Activated CD8-positive, alpha-beta memory T cell treated with anti-CD3 and anti-CD28 coated beads, Interleukin-2, amount 10 ng/mL, durations not matched to agents 7 days and 5 days (primary cell): ENCODE results near the gene PGK1. TPM values are rescaled to one million over a fixed set of nuclear protein-coding genes. Genes with fewer than 3 reads are reported as not detected.

Experiments
- ATAC-seq: fragments of 150-1000 bp; cut with Tn5 transposase; one replicate; pipeline ENCODE4 v1.10.0; 2021; ENCODE audit warnings: moderate library complexity
- CTCF ChIA-PET: fragments of 350-600 bp; sonication (Branson Sonifier 250); formaldehyde crosslinking; loops from one replicate; lab custom pipeline; 2021; ENCODE audit warnings: antibody characterized with exemption; lab: Charles Lee
- DNase-seq: peaks from one replicate; pipeline ENCODE4 v3.0.0-alpha.2; 2020
- H3K27ac Mint-ChIP-seq: one replicate; pipeline ENCODE4 v1.8.0; 2021; ENCODE audit warnings: mild to moderate bottlenecking, mixed read lengths
- H3K27me3 Mint-ChIP-seq: one replicate; pipeline ENCODE4 v1.8.0; 2021; ENCODE audit warnings: mixed read lengths
- H3K36me3 Mint-ChIP-seq: one replicate; pipeline ENCODE4 v1.8.0; 2021; ENCODE audit warnings: mild to moderate bottlenecking, mixed read lengths
- H3K4me1 Mint-ChIP-seq: one replicate; pipeline ENCODE4 v1.8.0; 2021; ENCODE audit warnings: mixed read lengths
- H3K4me3 Mint-ChIP-seq: one replicate; pipeline ENCODE4 v1.8.0; 2021; ENCODE audit warnings: mild to moderate bottlenecking, moderate library complexity, mixed read lengths
- H3K9me3 Mint-ChIP-seq: one replicate; pipeline ENCODE4 v1.8.0; 2022; ENCODE audit warnings: low read depth, mixed read lengths
- total RNA-seq, 2 experiments: library from RNA; stranded (reverse); gene quantifications; one replicate each; pipeline ENCODE4 v1.2.3, GENCODE V29; 2021

The PGK1 gene
- total RNA-seq, 2 experiments from 2014 or later = 782 to 877 TPM

DNA sequence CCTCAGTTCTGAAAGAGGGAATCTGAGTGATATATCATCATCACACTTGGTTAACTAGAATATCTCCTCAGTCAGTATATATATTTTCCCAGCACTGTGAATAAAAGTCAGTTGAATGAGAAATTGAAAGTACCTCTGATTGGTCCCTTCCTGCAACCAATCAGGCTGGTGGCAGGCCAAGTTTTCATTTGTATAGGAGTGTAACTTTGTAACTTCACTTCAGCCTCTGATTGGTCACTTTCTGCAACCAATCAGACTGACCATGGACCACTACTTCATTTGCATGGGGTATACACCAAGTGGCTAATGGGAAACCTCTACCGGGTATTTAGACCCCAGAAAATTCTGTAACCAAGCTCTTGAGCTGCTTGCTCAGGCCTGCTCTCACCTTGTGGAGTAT lies 2.0 kb upstream of the PGK1 start:
- Mint-ChIP-seq H3K36me3 (peaks cover 28% of the 10 kb centered on the region), H3K4me1 (peaks cover 28% of the 10 kb centered on the region), H3K9me3 (no peaks in the 10 kb centered on the region), H3K27ac (peak overlapping the region; percentile 90), H3K27me3 (no peaks in the 10 kb centered on the region), H3K4me3 (no peak overlapping the region)
- CTCF ChIA-PET = interaction anchor here (1.0 to 1.7 kb wide), 2 partner anchors 10 to 13 kb away, joined by 3 to 4 read pairs; no protein-coding TSS in a partner anchor
- DNase-seq (peak; percentile 44), ATAC-seq (no peak)

DNA sequence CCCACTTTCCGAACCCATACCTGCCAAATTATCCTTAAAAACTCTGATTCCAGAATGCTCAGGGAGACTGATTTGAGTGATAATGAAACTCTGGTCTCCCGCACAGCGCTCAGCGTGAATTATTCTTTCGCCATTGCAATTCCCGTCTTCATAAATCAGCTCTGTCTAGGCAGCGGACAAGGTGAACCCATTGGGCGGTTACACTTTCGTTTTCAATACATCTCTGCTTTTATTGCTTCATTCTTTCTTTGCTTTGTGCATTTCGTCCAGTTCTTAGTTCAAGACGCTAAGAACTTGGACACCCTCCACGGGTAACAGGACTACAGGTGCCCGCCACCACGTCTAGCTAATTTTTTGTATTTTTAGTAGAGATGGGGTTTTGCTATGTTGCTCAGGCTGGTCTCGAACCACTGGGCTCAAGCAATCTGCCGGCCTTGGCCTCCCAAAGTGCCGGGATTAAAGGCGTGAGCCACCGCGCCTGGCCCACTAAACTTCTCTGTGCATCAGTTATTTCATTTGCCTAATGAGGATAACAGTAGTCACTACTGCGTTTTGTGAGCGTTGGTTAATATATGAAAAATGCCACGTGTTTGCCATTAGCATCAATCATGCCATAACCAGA lies 936 bp upstream of the PGK1 start:
- Mint-ChIP-seq H3K4me3 (peak overlapping the region; percentile 95), H3K27me3 (no peaks in the 10 kb centered on the region), H3K27ac (peak overlapping the region; percentile 90), H3K4me1 (peaks cover 34% of the 10 kb centered on the region), H3K36me3 (peaks cover 38% of the 10 kb centered on the region), H3K9me3 (no peaks in the 10 kb centered on the region)
- no peak for DNase-seq
- CTCF ChIA-PET = interaction anchor here (0.9 to 1.9 kb wide), 3 partner anchors 11 to 38 kb away, joined by 3 to 8 read pairs (median 4); no protein-coding TSS in a partner anchor
- ATAC-seq = no peak

DNA sequence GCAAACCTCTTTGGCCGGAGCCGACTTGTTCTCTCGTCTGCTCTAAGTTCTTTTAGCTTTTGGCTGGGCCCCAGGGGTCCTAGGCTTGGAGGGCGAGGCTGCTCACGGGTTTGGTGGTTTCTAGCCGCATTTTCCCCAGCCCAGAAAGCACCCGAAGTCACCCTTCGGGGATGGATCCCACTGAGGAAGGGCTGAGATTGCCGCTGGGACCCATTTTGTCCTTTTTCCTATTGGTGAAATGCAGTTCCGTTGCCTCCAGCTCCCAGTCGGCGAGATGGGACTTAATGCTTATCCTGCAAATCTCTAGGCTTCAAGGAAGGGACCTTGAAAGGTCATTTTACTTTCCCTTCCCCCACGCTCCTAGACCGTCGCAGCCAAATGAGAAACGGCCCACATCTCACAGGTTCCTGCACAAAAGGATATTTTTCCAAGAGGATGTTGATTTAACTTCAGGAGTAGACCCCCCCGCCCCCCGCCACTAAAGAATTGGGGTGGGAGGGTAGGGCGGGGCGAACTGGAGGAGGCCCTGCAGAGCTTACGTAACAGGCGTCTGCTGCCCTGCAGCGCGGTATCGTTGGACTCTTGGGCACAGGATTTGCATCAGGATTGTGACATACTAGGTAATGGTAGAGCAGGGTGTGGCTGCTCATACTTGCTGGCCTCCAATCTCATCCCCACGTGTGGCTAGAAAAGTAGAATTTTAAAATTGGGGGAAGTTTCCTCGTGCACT lies 564 bp downstream of the PGK1 start:
- CTCF ChIA-PET = interaction anchor here (1.9 to 2.1 kb wide), 2 partner anchors 12 to 205 kb away, joined by 7 to 8 read pairs; partner anchors contain the start of gene COX7B
- H3K36me3 Mint-ChIP-seq = peaks cover 52% of the 10 kb centered on the region
- DNase-seq = peak; percentile 56
- no peaks in the 10 kb centered on the region for H3K27me3 Mint-ChIP-seq
- peak overlapping the region; percentile 95 for H3K4me3 Mint-ChIP-seq
- H3K4me1 Mint-ChIP-seq = peaks cover 47% of the 10 kb centered on the region
- no peak for ATAC-seq
- H3K27ac Mint-ChIP-seq = peak overlapping the region; percentile 90
- H3K9me3 Mint-ChIP-seq = no peaks in the 10 kb centered on the region

DNA sequence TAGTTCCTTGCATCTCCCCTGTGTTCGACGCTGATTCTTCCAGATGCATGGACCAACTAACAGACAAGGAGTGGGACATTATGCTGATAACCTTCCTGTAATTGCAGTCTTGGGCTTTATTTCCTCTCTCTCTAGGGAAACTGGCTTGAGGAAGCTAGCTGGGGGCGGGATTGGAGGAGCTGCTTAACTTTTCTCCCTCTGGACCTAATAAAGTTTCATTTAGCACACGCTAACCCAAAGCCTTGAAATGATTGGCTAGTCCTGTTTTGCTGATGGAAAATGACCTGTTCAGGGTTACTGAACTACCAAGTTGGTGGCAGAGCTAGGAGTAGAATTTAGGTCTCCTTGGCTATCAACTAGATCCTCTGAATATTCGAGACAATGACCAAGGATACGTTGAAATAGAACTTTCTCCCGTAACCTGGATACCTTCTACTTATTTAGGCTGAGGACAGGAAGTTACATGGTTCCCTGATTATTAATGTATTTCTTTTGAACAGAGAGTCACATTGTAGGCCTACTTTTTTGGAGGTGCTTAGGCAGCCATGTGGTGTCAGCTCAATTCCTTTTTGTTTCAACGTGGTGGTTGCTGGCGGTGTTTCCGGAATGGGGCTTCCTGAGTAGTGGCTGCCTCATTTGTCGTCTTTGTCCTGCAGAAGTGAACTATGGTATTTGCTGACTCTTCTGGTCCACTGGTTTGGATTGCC lies 2.0 kb downstream of the PGK1 start:
- H3K9me3 Mint-ChIP-seq = no peaks in the 10 kb centered on the region
- H3K27me3 Mint-ChIP-seq = no peaks in the 10 kb centered on the region
- H3K4me3 Mint-ChIP-seq = peak overlapping the region; percentile 95
- H3K4me1 Mint-ChIP-seq = peaks cover 51% of the 10 kb centered on the region
- CTCF ChIA-PET = interaction anchor here (1.3 to 2.1 kb wide), 2 partner anchors 194 to 207 kb away, joined by 3 to 7 read pairs; partner anchors contain the start of gene COX7B
- H3K27ac Mint-ChIP-seq = peak overlapping the region; percentile 90
- no peak for ATAC-seq
- peak; percentile 62 for DNase-seq
- peaks cover 56% of the 10 kb centered on the region for H3K36me3 Mint-ChIP-seq

GRCh38 chrX:78106651-78106986 lies 2.6 kb downstream of the PGK1 start:
- Mint-ChIP-seq H3K27me3 (no peaks in the 10 kb centered on the region), H3K27ac (peak overlapping the region; percentile 90)
- CTCF ChIA-PET = interaction anchor here (1.3 kb wide), 1 partner anchor 195 kb away, joined by 3 read pairs; no protein-coding TSS in a partner anchor

GRCh38 chrX:78109458-78109857 lies 5.4 kb downstream of the PGK1 start:
- CTCF ChIA-PET = no interaction called here
- Mint-ChIP-seq H3K36me3 (peaks cover 71% of the 10 kb centered on the region), H3K4me1 (peaks cover 47% of the 10 kb centered on the region), H3K27ac (peak overlapping the region; percentile 83), H3K4me3 (peak overlapping the region; percentile 95), H3K27me3 (no peaks in the 10 kb centered on the region), H3K9me3 (no peaks in the 10 kb centered on the region)
- ATAC-seq = no peak
- DNase-seq = peak; percentile 50

More at GRCh38 chrX:78106651-78106986, 2.6 kb downstream of the PGK1 start:
- DNase-seq = no peak
- Mint-ChIP-seq H3K4me1 (peaks cover 52% of the 10 kb centered on the region), H3K36me3 (peaks cover 58% of the 10 kb centered on the region), H3K4me3 (peak overlapping the region; percentile 95), H3K9me3 (no peaks in the 10 kb centered on the region)
- ATAC-seq = no peak

DNA sequence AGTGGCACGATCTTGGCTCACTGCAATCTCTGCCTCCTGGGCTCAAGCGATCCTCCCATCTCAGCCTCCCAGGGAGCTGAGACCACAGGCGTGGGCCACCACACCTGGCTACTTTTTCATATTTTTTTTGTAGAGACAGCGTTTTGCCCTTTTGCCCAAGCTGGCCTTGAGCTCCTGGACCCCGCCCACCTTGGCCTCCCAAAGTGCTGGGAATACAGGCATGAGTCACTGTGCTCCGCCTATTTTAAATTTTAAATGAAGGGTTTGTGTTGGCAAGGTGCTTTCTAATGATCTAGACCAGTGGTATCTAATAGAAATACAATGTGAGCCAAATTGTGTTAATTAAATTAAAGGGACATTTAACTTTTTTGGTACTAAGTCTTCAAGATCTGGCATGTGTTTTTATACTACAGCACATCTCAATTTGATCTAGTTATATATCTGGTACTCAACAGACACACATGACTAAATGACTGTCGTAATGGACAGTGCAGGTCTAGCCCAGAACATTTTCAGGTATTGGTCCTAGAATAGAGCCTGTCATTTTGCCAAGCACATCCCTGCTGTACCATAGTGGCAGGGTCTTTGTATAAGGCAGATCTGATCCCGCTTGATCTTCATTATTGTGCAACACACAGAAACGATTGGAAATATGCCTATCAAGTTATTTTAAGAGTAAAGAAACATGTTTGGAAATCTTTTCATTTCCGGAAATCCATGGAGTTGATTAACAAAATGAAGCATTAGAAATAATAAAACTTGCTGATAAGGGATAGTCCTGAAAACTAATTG lies 7.3 kb downstream of the PGK1 start:
- no peaks in the 10 kb centered on the region for H3K9me3 Mint-ChIP-seq
- H3K27me3 Mint-ChIP-seq = no peaks in the 10 kb centered on the region
- DNase-seq (no peak), ATAC-seq (no peak)
- peak overlapping the region; percentile 24 for H3K27ac Mint-ChIP-seq
- peaks cover 64% of the 10 kb centered on the region for H3K4me1 Mint-ChIP-seq
- CTCF ChIA-PET = no interaction called here
- peak overlapping the region; percentile 36 for H3K4me3 Mint-ChIP-seq
- H3K36me3 Mint-ChIP-seq = peaks cover 68% of the 10 kb centered on the region

GRCh38 chrX:78116365-78116764 lies 12.3 kb downstream of the PGK1 start:
- peaks cover 73% of the 10 kb centered on the region for H3K4me1 Mint-ChIP-seq
- CTCF ChIA-PET = no interaction called here
- peaks cover 65% of the 10 kb centered on the region for H3K36me3 Mint-ChIP-seq

DNA sequence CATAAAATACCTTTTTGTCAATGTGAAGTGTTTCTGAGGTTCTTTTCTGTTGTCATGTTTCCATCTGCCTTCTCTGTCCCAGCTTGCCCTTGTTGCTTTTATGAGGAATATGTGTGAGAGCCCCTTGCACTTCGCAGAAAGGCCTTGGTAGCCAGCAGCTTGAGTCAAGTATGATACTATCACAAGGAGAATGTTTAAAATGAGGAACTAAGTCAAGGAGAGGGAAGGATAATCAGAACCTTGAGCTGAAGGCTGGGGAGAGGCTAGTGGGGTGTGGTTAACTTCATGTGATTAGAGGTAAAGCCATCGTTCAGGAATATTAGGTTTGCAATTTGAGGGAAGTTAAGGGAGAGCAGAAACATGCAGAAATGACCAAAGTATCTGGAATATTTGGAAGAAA lies 12.7 kb downstream of the PGK1 start:
- DNase-seq (no peak), ATAC-seq (no peak)
- no peaks in the 10 kb centered on the region for H3K27me3 Mint-ChIP-seq
- H3K36me3 Mint-ChIP-seq = peaks cover 66% of the 10 kb centered on the region
- H3K4me1 Mint-ChIP-seq = peaks cover 71% of the 10 kb centered on the region
- H3K27ac Mint-ChIP-seq = peak overlapping the region; percentile 60
- H3K4me3 Mint-ChIP-seq = no peak overlapping the region
- H3K9me3 Mint-ChIP-seq = no peaks in the 10 kb centered on the region
- CTCF ChIA-PET = no interaction called here

More at GRCh38 chrX:78116365-78116764, 12.3 kb downstream of the PGK1 start:
- peak overlapping the region; percentile 60 for H3K27ac Mint-ChIP-seq
- no peak for ATAC-seq
- DNase-seq = no peak
- no peaks in the 10 kb centered on the region for H3K9me3 Mint-ChIP-seq
- H3K4me3 Mint-ChIP-seq = no peak overlapping the region
- no peaks in the 10 kb centered on the region for H3K27me3 Mint-ChIP-seq

GRCh38 chrX:78118628-78119027 lies 14.6 kb downstream of the PGK1 start:
- peaks cover 72% of the 10 kb centered on the region for H3K4me1 Mint-ChIP-seq
- no peaks in the 10 kb centered on the region for H3K27me3 Mint-ChIP-seq
- no peak overlapping the region for H3K27ac Mint-ChIP-seq
- H3K4me3 Mint-ChIP-seq = no peak overlapping the region
- ATAC-seq (no peak), DNase-seq (no peak)
- CTCF ChIA-PET = no interaction called here
- peaks cover 70% of the 10 kb centered on the region for H3K36me3 Mint-ChIP-seq
- H3K9me3 Mint-ChIP-seq = no peaks in the 10 kb centered on the region

DNA sequence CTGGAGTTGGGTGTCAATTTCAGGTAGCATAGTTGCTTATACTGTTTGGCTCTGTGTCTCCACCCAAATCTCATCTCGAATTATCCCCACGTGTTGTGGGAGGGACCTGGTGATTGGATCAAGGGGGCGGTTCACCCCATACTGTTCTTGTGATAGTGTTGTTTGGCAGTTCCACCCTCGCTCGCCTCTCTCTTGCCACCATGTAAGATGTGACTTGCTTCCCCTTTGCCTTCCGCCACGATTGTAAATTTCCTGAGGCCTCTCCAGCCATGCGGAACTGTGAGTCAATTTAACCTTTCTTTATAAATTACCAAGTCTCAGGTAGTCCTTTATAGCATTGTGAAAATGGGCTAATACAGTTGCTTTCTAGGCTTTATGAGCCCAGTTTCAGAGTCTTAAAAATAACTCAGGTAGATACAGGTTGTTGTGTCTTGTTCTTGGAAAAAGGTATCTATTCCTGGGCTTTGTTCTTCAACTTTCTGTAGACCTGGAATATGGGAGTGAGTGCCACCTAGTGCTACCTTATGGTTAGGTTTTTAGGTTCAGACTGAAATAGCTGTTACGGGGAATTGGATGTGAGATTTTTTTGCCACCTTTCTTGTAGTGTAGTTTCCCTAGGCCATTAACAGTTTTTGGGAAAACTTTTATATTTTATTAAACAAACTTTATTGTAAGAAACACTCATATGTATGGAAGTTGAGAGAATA lies 15.6 kb downstream of the PGK1 start:
- no peak overlapping the region for H3K4me3 Mint-ChIP-seq
- DNase-seq (no peak), ATAC-seq (no peak)
- H3K27me3 Mint-ChIP-seq = no peaks in the 10 kb centered on the region
- peaks cover 70% of the 10 kb centered on the region for H3K4me1 Mint-ChIP-seq
- CTCF ChIA-PET = no interaction called here
- H3K9me3 Mint-ChIP-seq = no peaks in the 10 kb centered on the region
- peak overlapping the region; percentile 29 for H3K27ac Mint-ChIP-seq
- peaks cover 73% of the 10 kb centered on the region for H3K36me3 Mint-ChIP-seq

DNA sequence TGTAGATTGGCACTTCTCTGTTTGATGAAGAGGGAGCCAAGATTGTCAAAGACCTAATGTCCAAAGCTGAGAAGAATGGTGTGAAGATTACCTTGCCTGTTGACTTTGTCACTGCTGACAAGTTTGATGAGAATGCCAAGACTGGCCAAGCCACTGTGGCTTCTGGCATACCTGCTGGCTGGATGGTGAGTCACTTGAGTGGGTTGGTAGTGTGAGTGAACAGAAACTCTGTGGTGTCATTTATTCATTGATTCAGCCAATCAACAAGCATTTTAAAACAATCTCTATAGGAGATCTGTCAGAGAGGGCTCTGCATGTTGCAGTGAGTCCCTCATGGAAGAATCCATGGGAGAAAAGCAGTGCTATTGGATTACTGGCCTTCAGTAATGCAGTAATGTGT lies 19.1 kb downstream of the PGK1 start:
- Mint-ChIP-seq H3K4me1 (peaks cover 39% of the 10 kb centered on the region), H3K27me3 (no peaks in the 10 kb centered on the region), H3K4me3 (no peak overlapping the region), H3K27ac (peak overlapping the region; percentile 64), H3K36me3 (peaks cover 68% of the 10 kb centered on the region), H3K9me3 (no peaks in the 10 kb centered on the region)
- ATAC-seq = peak; percentile 49
- no peak for DNase-seq
- CTCF ChIA-PET = no interaction called here
